GM12872 (cell line): Measurements from ENCODE around the gene GPRC5B.

Source experiments
- TF ChIP-seq, protein P1 (sequence below): IDR thresholded peaks from 3 replicates; pipeline ENCODE4 v1.5.1; 2011; ENCODE audit warnings: low read depth, mild to moderate bottlenecking, low read length, moderate library complexity; ENCODE audit not compliant: insufficient read depth

GPRC5B gene

DNA sequence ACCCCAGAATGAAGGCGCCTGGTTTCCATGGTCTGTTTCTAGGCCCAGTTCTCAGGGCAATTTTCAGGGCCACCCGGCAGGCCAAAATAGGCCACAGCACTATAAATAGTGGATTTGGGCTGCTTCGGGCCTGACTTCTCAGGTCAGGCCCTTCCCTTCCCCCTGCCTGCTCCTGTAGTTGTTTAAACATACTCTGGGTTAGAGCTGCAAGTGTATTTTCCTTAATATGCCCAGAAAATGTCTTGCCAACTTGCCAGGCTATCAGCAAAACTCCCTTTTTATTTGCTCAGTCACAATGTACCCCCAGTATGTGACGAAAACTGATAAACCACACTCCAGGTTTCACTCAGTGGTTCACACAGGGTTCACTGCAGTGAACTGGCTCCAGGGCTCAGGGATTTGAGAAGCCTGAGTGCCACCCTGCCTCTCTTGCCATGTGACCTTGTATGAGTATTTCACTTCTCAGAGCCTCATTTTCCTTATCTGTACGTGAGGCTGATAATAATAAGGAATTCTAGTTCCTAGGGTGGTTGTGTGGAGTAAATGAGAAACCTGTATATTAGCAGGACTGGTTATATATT is 76.5 kb downstream of the GPRC5B start:
- TF ChIP-seq, protein P1, sequence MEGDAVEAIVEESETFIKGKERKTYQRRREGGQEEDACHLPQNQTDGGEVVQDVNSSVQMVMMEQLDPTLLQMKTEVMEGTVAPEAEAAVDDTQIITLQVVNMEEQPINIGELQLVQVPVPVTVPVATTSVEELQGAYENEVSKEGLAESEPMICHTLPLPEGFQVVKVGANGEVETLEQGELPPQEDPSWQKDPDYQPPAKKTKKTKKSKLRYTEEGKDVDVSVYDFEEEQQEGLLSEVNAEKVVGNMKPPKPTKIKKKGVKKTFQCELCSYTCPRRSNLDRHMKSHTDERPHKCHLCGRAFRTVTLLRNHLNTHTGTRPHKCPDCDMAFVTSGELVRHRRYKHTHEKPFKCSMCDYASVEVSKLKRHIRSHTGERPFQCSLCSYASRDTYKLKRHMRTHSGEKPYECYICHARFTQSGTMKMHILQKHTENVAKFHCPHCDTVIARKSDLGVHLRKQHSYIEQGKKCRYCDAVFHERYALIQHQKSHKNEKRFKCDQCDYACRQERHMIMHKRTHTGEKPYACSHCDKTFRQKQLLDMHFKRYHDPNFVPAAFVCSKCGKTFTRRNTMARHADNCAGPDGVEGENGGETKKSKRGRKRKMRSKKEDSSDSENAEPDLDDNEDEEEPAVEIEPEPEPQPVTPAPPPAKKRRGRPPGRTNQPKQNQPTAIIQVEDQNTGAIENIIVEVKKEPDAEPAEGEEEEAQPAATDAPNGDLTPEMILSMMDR: no peak
